SK-N-SH treated with all-trans-retinoic acid at 6 μM for 48 hours (cell line): Measurements from ENCODE around the gene ZNF672.

ENCODE experiments used
- ATAC-seq: fragments of 200-7000 bp; cut with Tn5 transposase; 3 replicates; pipeline ENCODE4 v1.9.1; 2020; ENCODE audit warnings: mild to moderate bottlenecking, moderate library complexity
- ARNTL ChIP-seq: fragments of 450-650 bp; formaldehyde crosslinking; IDR thresholded peaks from 2 replicates; pipeline ENCODE4 v1.5.0; 2020; ENCODE audit warnings: low read depth, mild to moderate bottlenecking, moderate library complexity, borderline replicate concordance
- BACH2 ChIP-seq: fragments of 250-450 bp; sonication (Bioruptor Pico); IDR thresholded peaks from 2 replicates; pipeline ENCODE4 v1.9.0; 2021; ENCODE audit warnings: mild to moderate bottlenecking, borderline replicate concordance
- CSDC2 ChIP-seq: fragments of 250-450 bp; sonication (Bioruptor Pico); IDR thresholded peaks from 2 replicates; pipeline ENCODE4 v1.5.0; 2020; ENCODE audit warnings: mild to moderate bottlenecking, moderate library complexity
- CSRNP3 ChIP-seq: fragments of 250-450 bp; sonication (Bioruptor Pico); IDR thresholded peaks from 2 replicates; pipeline ENCODE4 v1.5.1; 2021; ENCODE audit warnings: mild to moderate bottlenecking, moderate library complexity
- ESRRG ChIP-seq: fragments of 250-450 bp; sonication (Bioruptor Pico); IDR thresholded peaks from 2 replicates; pipeline ENCODE4 v1.6.1; 2021; ENCODE audit warnings: mild to moderate bottlenecking
- GLIS3 ChIP-seq: fragments of 250-450 bp; sonication (Bioruptor Pico); IDR thresholded peaks from 2 replicates; pipeline ENCODE4 v1.5.0; 2020; ENCODE audit warnings: mild to moderate bottlenecking, moderate library complexity
- ISL1 ChIP-seq: fragments of 250-450 bp; sonication (Bioruptor Pico); IDR thresholded peaks from 2 replicates; pipeline ENCODE4 v2.1.2; 2022; ENCODE audit warnings: mild to moderate bottlenecking, moderate library complexity
- OSR1 ChIP-seq: fragments of 250-450 bp; sonication (Bioruptor Pico); IDR thresholded peaks from 2 replicates; pipeline ENCODE4 v1.8.0; 2022; ENCODE audit warnings: moderate library complexity, mild to moderate bottlenecking, inconsistent platforms
- PATZ1 ChIP-seq: fragments of 250-450 bp; sonication (Bioruptor Pico); IDR thresholded peaks from 2 replicates; pipeline ENCODE4 v1.8.0; 2020; ENCODE audit warnings: mild to moderate bottlenecking, moderate library complexity, borderline replicate concordance
- POU6F1 ChIP-seq: fragments of 250-450 bp; sonication (Bioruptor Pico); IDR thresholded peaks from 2 replicates; pipeline ENCODE4 v1.8.0; 2021; ENCODE audit warnings: low read depth, mild to moderate bottlenecking, moderate library complexity, borderline replicate concordance
- PPARA ChIP-seq: fragments of 250-450 bp; sonication (Bioruptor Pico); IDR thresholded peaks from 2 replicates; pipeline ENCODE4 v1.5.0; 2020; ENCODE audit warnings: mild to moderate bottlenecking, borderline replicate concordance
- RARB ChIP-seq: fragments of 250-450 bp; sonication (Bioruptor Pico); IDR thresholded peaks from 2 replicates; pipeline ENCODE4 v1.8.0; 2021; ENCODE audit warnings: mild to moderate bottlenecking, moderate library complexity
- TCF4 ChIP-seq: fragments of 250-450 bp; sonication (Bioruptor Pico); IDR thresholded peaks from 2 replicates; pipeline ENCODE4 v1.8.0; 2021; ENCODE audit warnings: mild to moderate bottlenecking, moderate library complexity, borderline replicate concordance
- TOX ChIP-seq: fragments of 250-450 bp; sonication (Bioruptor Pico); IDR thresholded peaks from 2 replicates; pipeline ENCODE4 v1.8.0; 2021; ENCODE audit warnings: mild to moderate bottlenecking, moderate library complexity, borderline replicate concordance
- ZC3H10 ChIP-seq: fragments of 250-450 bp; sonication (Bioruptor Pico); IDR thresholded peaks from 2 replicates; pipeline ENCODE4 v1.5.1; 2021; ENCODE audit warnings: mild to moderate bottlenecking, moderate library complexity
- ZFP3 ChIP-seq: fragments of 250-450 bp; sonication (Bioruptor Pico); IDR thresholded peaks from 2 replicates; pipeline ENCODE4 v1.5.0; 2020; ENCODE audit warnings: mild to moderate bottlenecking, moderate library complexity
- ZFP30 ChIP-seq: fragments of 450-650 bp; formaldehyde crosslinking; IDR thresholded peaks from 2 replicates; pipeline ENCODE4 v1.5.0; 2022; ENCODE audit warnings: mild to moderate bottlenecking, moderate library complexity
- ZNF565 ChIP-seq: fragments of 450-650 bp; formaldehyde crosslinking; conservative IDR thresholded peaks from 2 replicates; pipeline ENCODE4 v1.5.0; 2020; ENCODE audit warnings: low read depth, mild to moderate bottlenecking, moderate library complexity
- ZNF70 ChIP-seq: fragments of 450-650 bp; formaldehyde crosslinking; IDR thresholded peaks from 2 replicates; pipeline ENCODE4 v1.5.0; 2020; ENCODE audit warnings: mild to moderate bottlenecking, moderate library complexity
- ZNF8 ChIP-seq: fragments of 450-650 bp; formaldehyde crosslinking; IDR thresholded peaks from 2 replicates; pipeline ENCODE4 v1.5.0; 2020; ENCODE audit warnings: mild to moderate bottlenecking, moderate library complexity
- TF ChIP-seq, protein P1 (sequence below): fragments of 250-450 bp; sonication (Bioruptor Pico); IDR thresholded peaks from 2 replicates; pipeline ENCODE4 v1.5.0; 2020; ENCODE audit warnings: mild to moderate bottlenecking, moderate library complexity

The ZNF672 gene

DNA sequence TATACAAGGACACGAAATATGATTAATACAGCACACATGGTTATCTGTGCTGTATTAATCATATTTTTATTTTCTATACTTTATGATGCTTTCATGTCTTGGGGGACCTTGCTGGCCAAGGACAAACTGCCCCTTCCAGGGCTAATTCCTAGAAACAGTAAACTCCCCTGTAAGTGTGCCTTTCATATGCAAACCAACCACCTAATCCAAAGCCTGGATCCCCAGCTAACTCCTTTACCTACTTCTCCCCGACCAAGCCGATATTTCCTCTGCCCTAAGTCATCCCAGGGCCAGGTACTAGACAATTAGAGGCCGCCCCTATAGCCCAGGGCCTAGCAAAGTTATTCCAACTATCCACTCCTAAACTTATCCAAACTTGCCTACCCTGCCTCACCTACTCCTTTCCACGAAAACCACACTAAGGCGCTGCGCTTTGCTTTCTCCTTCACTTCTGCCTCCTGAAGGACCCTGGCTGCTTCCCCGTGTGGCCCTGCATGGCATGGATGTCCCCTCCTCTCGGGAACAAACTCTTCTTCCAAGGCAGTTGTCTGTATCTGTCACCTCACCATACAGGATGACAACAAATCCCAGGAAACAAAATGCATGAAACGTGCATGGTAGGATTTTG lies 22.5 kb upstream of the ZNF672 start:
- ATAC-seq = no peak
- no peak for TF ChIP-seq ESRRG (CRISPR knock-in tag)
- TF ChIP-seq ZNF70 (CRISPR knock-in tag) = no peak
- TF ChIP-seq GLIS3 (CRISPR knock-in tag) = no peak

DNA sequence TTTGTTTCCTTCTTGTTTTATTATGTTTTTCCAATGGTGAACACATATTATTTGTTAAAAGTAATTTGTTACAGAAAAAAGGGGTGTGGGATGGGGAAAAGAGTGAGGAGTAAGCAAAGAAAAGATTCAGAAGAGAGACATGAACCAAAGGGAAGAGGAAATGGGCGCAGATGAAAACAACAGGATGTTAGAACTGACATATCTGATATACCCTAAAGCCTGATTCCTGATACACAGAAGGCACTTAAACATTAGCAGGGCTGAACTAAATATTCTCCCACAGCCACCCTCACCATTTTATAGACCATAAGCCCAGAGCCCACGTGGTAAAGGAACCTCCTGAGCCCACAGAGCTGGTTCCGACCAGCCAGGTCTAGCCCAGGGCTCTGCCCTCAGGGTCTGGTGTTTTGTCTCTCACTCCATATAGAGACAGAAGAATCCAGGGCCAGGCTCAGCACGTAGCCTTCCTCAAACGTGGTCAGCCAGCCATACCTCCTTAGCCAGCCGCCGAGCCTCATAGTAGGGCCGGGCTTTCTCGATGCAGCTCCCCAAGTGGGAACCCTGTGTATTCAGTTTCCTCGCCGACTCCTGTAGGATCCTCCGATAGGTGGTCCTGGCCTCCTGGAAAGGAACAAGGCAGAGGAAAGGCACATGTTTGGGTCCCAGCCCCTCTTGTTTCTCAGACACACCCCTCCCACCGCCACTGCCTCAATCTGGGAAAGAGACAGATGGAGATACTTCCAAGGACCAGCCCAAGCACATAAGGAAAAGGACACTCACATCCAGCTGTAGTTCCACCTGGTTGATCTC lies 21.8 kb upstream of the ZNF672 start:
- no peak for ATAC-seq
- TF ChIP-seq BACH2 (CRISPR knock-in tag) (no peak), PPARA (CRISPR knock-in tag) (no peak), ARNTL (CRISPR knock-in tag) (no peak), ISL1 (CRISPR knock-in tag) (no peak), ESRRG (CRISPR knock-in tag) (no peak), ZNF8 (no peak), GLIS3 (CRISPR knock-in tag) (no peak), ZFP3 (CRISPR knock-in tag) (no peak), RARB (CRISPR knock-in tag) (no peak), ZFP30 (CRISPR knock-in tag) (no peak), PATZ1 (no peak), ZC3H10 (CRISPR knock-in tag) (no peak)

DNA sequence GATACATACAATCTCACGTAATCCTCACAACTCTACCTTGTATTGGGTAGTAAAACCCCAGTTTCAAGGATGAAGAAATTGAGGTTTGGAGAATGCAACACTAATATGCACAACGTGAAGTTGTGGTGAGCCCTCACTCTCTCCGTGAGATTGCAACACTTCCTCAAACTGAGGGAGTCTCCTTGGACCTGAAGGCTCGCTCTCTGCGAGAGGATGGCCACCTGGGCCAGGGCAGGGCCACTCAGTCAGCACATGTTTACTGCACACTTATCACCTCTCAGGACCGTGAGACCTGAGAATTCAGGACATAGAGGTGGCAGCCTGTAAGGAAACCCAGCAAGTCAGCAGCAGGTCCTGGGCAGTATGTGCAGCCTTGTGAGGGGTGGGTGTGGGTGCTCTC lies 21.0 kb upstream of the ZNF672 start:
- TF ChIP-seq ARNTL (CRISPR knock-in tag) (no peak), TCF4 (no peak), ZNF8 (no peak), ESRRG (CRISPR knock-in tag) (no peak), PPARA (CRISPR knock-in tag) (no peak), ISL1 (CRISPR knock-in tag) (no peak), BACH2 (CRISPR knock-in tag) (no peak), ZNF70 (CRISPR knock-in tag) (no peak), OSR1 (no peak), CSDC2 (CRISPR knock-in tag) (no peak), CSRNP3 (no peak), ZFP3 (CRISPR knock-in tag) (no peak), TOX (CRISPR knock-in tag) (no peak), ZNF565 (CRISPR knock-in tag) (no peak), ZFP30 (CRISPR knock-in tag) (no peak), POU6F1 (CRISPR knock-in tag) (no peak), PATZ1 (no peak), GLIS3 (CRISPR knock-in tag) (no peak), ZC3H10 (CRISPR knock-in tag) (no peak)
- TF ChIP-seq, protein P1, sequence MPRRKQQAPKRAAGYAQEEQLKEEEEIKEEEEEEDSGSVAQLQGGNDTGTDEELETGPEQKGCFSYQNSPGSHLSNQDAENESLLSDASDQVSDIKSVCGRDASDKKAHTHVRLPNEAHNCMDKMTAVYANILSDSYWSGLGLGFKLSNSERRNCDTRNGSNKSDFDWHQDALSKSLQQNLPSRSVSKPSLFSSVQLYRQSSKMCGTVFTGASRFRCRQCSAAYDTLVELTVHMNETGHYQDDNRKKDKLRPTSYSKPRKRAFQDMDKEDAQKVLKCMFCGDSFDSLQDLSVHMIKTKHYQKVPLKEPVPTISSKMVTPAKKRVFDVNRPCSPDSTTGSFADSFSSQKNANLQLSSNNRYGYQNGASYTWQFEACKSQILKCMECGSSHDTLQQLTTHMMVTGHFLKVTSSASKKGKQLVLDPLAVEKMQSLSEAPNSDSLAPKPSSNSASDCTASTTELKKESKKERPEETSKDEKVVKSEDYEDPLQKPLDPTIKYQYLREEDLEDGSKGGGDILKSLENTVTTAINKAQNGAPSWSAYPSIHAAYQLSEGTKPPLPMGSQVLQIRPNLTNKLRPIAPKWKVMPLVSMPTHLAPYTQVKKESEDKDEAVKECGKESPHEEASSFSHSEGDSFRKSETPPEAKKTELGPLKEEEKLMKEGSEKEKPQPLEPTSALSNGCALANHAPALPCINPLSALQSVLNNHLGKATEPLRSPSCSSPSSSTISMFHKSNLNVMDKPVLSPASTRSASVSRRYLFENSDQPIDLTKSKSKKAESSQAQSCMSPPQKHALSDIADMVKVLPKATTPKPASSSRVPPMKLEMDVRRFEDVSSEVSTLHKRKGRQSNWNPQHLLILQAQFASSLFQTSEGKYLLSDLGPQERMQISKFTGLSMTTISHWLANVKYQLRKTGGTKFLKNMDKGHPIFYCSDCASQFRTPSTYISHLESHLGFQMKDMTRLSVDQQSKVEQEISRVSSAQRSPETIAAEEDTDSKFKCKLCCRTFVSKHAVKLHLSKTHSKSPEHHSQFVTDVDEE (CRISPR knock-in tag) = no peak
- ATAC-seq = no peak
